ENCODE data around the gene LARP1.

The LARP1 gene

DNA sequence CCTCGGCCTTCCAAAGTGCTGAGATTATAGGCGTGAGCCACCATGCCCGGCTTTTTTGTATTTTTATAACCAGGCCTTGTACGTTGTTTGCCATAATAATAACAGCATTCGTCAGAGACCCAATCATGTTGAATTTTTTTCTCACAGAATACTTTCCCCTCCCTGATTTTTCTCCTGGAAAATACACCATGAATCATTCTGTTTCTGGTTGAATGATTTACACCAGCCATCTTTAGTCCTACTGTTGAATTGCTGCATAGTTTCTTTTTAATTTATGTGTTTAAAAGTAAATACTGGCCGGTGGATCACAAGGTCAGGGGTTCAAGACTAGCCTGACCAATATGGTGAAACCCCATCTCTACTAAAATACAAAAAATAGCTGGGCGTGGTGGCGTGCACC, 106.8 kb downstream of the LARP1 start:
- H3K27ac ChIP-seq (ENCODE audit: low read depth in 2 of 2, low read length in 2 of 2), result no peak overlapping the region
- no peaks in the 10 kb centered on the region for H3K9me3 ChIP-seq (ENCODE audit: control insufficient read depth in 2 of 2, low read length in 2 of 2)
- no peaks in the 10 kb centered on the region for H3K27me3 ChIP-seq (ENCODE audit: control insufficient read depth in 2 of 2, insufficient read depth in 2 of 2, low read length in 2 of 2)
- H3K9ac ChIP-seq (ENCODE audit: low read depth in 1 of 2, low read length in 2 of 2), result no peak overlapping the region
- peaks cover 17 to 23% of the 10 kb centered on the region in 2 donors for H3K4me1 ChIP-seq (ENCODE audit: control insufficient read depth in 2 of 2, insufficient read depth in 2 of 2, low read length in 2 of 2)
- peaks cover 9 to 31% of the 10 kb centered on the region in 2 donors for H3K36me3 ChIP-seq (ENCODE audit: control insufficient read depth in 2 of 2, insufficient read depth in 2 of 2, low read length in 2 of 2)
- no peak overlapping the region for H3K4me3 ChIP-seq (ENCODE audit: low read length in 2 of 2)

DNA sequence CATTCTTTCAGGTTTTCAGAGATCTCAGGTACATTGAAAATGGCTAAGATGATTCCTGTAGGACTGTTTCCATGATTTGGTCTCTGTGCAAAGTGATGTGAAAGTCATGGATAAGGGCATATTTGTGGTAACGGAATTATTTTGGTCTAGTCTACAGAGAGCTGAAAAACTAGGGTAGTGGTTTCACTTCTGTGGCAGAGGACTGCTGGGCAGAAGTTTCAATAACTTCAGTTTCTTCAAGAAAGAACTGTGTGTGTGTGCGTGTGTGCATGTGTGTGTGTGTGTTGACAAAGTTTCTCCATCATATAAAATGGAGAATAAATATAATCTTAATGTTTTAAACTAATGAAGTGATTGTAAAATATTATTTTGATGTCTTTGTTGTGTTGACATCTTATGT, 107.6 kb downstream of the LARP1 start:
- no peaks in the 10 kb centered on the region for H3K9me3 ChIP-seq (ENCODE audit: control insufficient read depth in 2 of 2, low read length in 2 of 2)
- H3K27me3 ChIP-seq (ENCODE audit: control insufficient read depth in 2 of 2, insufficient read depth in 2 of 2, low read length in 2 of 2), result no peaks in the 10 kb centered on the region
- H3K4me3 ChIP-seq (ENCODE audit: low read length in 2 of 2), result no peak overlapping the region
- H3K9ac ChIP-seq (ENCODE audit: low read depth in 1 of 2, low read length in 2 of 2), result no peak overlapping the region
- peaks cover 9 to 31% of the 10 kb centered on the region in 2 donors for H3K36me3 ChIP-seq (ENCODE audit: control insufficient read depth in 2 of 2, insufficient read depth in 2 of 2, low read length in 2 of 2)
- peaks cover 14 to 19% of the 10 kb centered on the region in 2 donors for H3K4me1 ChIP-seq (ENCODE audit: control insufficient read depth in 2 of 2, insufficient read depth in 2 of 2, low read length in 2 of 2)
- no peak overlapping the region for H3K27ac ChIP-seq (ENCODE audit: low read depth in 2 of 2, low read length in 2 of 2)

DNA sequence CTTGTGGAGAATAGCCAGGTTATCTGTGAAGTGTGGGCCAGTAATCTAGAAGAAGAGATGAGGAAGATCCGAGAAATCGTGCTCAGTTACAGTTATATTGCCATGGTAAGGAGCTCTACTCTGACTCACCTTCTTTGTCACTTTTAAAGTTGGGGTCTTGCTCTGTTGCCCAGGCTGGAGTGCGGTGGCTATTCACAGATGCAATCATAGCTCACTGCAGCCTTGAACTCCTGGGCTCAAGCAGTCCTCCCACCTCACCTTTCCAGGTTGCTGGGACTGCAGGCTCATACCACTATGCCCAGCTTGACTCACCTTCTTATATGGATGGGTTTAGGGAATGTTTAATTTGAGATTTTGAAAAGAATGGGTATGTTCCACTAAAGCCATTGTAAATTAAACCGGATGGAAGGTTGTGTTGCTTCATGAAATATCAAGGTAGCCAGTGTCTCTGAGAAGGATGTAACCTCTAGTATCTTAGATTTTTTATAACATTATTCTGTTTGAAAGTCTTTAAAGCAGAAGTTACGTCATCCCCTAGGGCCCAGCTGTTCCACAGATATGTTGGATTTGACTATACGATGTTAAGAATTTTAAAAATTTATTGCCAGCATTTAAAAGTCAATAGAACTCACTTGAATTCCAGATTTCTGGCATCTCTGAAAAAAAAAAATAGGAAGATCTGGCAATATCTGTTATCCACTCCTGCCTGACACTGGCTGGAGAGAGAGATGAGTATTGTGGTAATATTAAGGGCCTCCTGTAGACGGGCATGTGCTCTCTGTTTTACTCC, 108.3 kb downstream of the LARP1 start:
- Histone ChIP-seq H3K27me3 (ENCODE audit: control insufficient read depth in 2 of 2, insufficient read depth in 2 of 2, low read length in 2 of 2) (no peaks in the 10 kb centered on the region), H3K27ac (ENCODE audit: low read depth in 2 of 2, low read length in 2 of 2) (no peak overlapping the region), H3K4me3 (ENCODE audit: low read length in 2 of 2) (no peak overlapping the region), H3K9me3 (ENCODE audit: control insufficient read depth in 2 of 2, low read length in 2 of 2) (no peaks in the 10 kb centered on the region), H3K36me3 (ENCODE audit: control insufficient read depth in 2 of 2, insufficient read depth in 2 of 2, low read length in 2 of 2) (peaks cover 10 to 32% of the 10 kb centered on the region in 2 donors), H3K4me1 (ENCODE audit: control insufficient read depth in 2 of 2, insufficient read depth in 2 of 2, low read length in 2 of 2) (peaks cover 14 to 19% of the 10 kb centered on the region in 2 donors), H3K9ac (ENCODE audit: low read depth in 1 of 2, low read length in 2 of 2) (no peak overlapping the region)

DNA sequence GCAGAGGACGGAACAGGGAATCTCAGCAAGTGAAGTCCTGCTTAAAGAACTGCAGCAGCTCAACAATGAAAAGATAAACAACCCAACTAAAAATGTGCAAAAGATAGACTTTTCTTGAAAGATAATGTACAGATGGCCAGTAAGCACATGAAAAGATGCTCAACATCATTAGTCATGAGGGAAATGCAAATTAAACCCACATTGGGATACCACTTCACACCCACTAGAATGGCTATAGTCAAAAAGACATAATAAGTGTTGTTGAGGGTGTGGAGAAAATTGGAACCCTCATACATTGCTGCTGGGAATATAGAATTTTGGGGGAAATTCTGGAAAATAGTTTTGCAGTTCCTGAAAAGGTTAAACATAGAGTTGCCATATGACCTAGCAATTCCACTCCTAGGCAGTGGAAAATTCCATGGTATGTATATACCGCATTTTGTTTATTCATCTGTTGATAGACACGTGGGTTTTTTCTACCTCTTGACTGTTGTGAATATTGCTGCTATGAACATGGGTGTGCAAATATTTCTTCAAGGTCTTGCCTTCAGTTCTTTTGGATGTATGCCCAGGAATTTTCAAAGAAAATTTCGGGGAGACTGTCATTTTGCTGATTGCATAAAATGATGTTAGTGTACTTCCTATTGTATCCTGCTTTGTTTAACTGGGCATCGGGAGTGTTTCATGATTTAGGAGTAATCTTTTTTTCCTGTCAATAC, 110.4 kb downstream of the LARP1 start:
- H3K4me1 ChIP-seq (ENCODE audit: control insufficient read depth in 2 of 2, insufficient read depth in 2 of 2, low read length in 2 of 2), result peaks cover 3 to 10% of the 10 kb centered on the region in 2 donors
- no peak overlapping the region for H3K4me3 ChIP-seq (ENCODE audit: low read length in 2 of 2)
- H3K27ac ChIP-seq (ENCODE audit: low read depth in 2 of 2, low read length in 2 of 2), result no peak overlapping the region
- H3K27me3 ChIP-seq (ENCODE audit: control insufficient read depth in 2 of 2, insufficient read depth in 2 of 2, low read length in 2 of 2), result no peaks in the 10 kb centered on the region
- no peak overlapping the region for H3K9ac ChIP-seq (ENCODE audit: low read depth in 1 of 2, low read length in 2 of 2)
- peaks cover 17 to 43% of the 10 kb centered on the region in 2 donors for H3K36me3 ChIP-seq (ENCODE audit: control insufficient read depth in 2 of 2, insufficient read depth in 2 of 2, low read length in 2 of 2)
- no peaks in the 10 kb centered on the region for H3K9me3 ChIP-seq (ENCODE audit: control insufficient read depth in 2 of 2, low read length in 2 of 2)

DNA sequence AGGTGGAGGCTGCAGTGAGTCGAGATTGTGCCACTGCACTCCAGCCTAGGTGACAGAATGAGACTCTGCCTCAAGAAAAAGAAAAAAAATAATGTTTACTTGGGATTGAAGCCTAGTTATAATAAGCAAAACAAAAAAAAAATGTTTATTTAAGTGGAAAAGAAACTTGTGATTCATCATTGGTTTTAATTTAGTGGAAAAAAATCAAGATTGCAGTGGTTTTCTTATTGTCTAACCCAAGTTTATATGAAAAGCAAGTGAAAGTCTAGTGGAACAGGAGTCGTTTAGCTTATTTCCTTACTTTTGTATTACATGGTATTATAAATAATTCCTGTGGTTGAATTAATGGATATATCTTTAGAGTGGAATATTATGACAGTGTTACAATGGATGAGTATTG, 111.7 kb downstream of the LARP1 start:
- Histone ChIP-seq H3K36me3 (ENCODE audit: control insufficient read depth in 2 of 2, insufficient read depth in 2 of 2, low read length in 2 of 2) (peaks cover 24 to 53% of the 10 kb centered on the region in 2 donors), H3K9ac (ENCODE audit: low read depth in 1 of 2, low read length in 2 of 2) (no peak overlapping the region), H3K27me3 (ENCODE audit: control insufficient read depth in 2 of 2, insufficient read depth in 2 of 2, low read length in 2 of 2) (no peaks in the 10 kb centered on the region), H3K4me1 (ENCODE audit: control insufficient read depth in 2 of 2, insufficient read depth in 2 of 2, low read length in 2 of 2) (peaks cover 0 to 5% of the 10 kb centered on the region in 2 donors), H3K4me3 (ENCODE audit: low read length in 2 of 2) (no peak overlapping the region), H3K27ac (ENCODE audit: low read depth in 2 of 2, low read length in 2 of 2) (no peak overlapping the region), H3K9me3 (ENCODE audit: control insufficient read depth in 2 of 2, low read length in 2 of 2) (no peaks in the 10 kb centered on the region)
